ENCODE data around the gene BMP2K.
A peak's percentile ranks its signal among the peaks of the same experiment; 100 is the strongest.

BMP2K gene

DNA sequence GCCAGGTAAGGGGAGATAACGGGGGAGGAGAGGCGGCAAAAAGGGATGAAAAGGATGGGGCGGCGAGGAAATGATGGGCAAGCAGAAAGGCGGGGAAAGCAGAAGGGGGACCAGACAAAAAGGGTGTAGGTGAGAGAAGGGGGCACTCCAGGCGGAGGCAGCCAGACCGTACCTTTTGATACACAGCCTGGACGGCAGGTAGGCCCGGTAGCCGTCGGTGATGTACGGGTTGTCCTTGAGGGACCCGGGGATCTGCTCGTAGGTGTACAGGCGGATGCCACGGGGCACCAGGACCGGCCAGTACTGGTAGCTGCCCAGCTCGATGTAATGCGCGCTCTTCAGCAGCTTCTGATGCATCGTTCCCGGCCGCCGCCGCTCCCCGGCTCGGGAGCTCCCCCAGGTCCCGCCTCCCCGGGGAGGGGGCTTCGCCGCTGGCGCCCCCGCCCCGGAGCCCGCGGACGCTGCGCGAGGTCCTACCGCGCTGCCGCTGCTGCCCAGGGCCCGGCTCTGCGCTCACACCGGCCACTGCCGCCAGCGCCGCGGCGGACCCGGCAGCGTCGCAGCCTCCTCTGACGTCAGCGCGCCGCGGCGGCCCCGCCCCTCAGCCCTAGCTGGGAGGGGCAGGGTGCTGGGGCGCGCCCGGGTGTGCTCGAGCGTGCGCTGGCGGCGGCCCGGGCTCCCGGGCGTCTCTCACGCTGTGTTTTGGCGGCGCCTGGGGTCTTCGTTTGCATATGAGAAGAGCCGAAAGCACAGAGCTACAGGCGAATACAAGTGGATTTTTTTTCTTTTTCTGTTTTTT lies 162.9 kb downstream of the BMP2K start, which contains the start of gene PAQR3:
Gene PAQR3, minus strand, starts transcription at position 571 of the 799 bp plus-strand sequence. Its CDS starts 214 bp downstream, at position 357.
- DNase-seq: peak; percentile 90

DNA sequence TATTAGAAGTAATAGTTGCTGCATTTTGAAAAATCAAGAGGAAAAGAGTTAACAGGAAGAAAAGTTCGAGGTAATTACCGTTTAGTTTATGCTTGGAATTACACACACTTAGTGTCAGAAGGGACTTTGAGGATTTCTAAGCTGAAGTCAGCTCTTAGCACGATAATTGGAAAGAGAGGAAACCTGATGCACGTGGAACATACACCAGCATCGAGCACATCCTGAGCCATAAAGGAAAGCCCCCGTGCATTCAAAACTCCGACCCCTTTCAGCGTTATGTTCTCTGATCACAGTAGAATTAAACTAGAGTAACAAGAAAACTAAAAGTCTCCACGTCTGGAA lies 163.5 kb downstream of the BMP2K start:
- no peak for DNase-seq

DNA sequence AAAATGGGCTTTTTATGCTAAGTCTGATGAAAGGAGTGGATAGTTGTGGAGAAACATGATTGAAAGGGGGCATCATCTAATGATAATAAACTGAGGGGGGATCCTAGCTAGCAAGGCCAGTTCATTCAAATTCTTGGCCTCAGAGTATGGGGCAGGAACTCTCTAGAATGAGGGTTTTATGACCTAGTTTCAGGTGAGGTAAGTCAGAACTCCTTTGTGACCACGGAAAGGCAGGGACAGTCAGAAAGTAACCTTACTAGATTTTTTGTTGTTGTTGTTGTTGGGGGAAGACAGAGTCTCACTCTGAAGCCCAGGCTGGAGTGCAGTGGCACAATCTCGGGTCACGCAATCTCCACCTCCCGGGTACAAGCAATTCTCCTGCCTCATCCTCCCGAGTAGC lies 164.6 kb downstream of the BMP2K start:
- DNase-seq: no peak

DNA sequence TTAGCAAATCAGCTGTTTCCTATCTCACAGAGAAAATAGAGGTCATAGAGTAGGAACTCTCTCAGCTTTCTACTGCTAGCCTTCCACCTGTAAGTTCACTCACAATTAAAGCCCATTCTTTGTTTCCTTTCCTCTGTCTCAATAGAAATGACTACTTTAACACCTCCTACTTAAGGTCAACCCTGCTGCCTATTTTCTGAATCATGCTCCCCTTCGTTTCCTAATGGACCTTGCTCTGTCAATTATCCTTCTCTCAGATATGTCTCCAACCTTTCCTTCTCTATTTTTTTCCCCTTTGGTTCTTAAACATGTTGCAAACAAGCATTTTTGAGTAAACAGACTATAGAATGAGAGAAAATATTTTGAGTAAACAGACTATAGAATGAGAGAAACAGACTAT lies 168.2 kb downstream of the BMP2K start:
- no peak for DNase-seq

DNA sequence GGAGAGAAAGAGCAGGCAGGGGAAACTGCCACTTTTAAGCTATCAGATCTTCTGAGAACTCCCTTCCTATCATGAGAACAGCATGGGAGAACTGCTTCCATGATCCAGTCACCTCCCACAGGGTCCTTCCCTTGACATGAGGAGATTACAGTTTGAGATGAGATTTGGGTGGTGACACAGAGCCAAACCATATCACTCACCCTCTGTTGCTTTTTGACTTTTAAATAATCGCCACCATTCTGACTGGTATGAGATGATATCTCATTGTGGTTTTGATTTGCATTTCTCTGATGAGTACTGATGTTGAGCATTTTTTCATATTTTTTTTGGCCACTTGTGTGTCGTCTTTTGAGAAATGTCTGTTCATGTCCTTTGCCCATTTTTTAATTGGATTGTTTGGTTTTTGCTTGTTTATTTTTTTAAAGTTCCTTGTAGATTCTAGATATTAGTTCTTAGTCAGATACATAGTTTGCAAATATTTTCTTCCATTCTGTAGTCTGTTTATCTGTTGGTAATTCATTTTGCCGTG lies 169.6 kb downstream of the BMP2K start:
- DNase-seq: no peak

DNA sequence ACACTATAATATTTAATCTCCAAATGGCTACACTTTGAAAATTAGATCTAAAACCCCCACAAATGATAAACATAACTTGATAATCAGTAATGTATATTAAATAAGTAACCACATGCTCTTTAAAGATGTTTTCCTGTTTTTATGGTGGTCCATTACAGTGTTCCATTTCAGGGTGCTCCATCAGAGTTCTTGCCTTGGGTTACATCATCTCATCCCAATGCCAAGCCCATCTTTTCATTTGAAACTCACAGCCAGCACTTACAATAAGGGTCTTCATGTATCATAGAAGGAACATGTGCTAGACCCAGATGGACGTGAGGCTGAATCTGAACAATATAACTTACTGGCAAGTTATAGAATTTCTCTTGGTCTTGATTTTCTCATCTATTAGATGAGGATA lies 173.6 kb downstream of the BMP2K start:
- no peak for DNase-seq

DNA sequence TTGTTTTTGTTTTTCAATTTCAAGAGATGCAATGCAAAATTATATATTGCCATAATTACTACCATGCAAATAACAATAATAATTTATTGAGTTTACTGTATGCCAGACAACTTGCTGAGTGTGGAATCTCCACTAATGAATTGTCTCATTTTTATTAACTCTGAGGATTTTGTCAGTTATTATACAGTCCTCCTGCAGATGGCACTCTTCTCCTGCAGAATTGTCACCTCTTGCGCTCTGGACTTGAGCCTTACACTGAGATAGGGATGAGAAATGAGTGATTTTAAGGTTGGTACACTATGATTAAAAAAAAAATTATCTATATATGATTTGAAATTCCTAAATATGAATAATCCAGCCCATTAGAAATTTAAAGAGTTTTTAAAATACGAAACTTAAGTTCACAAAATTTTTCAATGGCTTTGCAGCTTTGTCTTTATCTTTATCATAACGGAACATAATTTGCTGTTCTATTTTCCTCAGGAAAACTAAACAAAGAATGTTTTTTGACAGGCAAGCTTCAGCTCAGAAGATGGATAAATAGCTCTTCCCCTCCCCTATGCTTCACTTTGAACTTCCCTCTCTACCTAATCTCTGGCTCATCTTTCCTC lies 175.8 kb downstream of the BMP2K start:
- DNase-seq: peak; percentile 80

DNA sequence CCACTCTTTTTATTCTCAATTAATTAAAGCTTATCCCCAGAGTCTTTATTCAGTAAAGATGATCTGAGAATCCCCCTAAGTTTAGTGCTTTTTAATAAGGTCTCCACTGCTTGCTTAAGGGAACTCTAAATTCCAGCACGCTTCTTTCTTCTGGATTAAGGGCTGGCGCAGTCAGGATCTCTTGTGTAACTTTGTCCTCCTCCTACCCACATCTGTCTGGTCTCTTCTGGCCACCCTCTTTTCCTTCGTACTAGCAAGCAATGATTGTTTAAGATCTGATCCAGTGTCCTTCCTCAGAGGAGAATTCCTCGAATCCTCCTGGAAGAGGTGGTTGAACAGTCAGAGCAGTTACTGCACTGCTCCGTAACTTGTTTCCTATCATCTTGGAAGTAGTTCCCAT lies 177.1 kb downstream of the BMP2K start:
- no peak for DNase-seq

DNA sequence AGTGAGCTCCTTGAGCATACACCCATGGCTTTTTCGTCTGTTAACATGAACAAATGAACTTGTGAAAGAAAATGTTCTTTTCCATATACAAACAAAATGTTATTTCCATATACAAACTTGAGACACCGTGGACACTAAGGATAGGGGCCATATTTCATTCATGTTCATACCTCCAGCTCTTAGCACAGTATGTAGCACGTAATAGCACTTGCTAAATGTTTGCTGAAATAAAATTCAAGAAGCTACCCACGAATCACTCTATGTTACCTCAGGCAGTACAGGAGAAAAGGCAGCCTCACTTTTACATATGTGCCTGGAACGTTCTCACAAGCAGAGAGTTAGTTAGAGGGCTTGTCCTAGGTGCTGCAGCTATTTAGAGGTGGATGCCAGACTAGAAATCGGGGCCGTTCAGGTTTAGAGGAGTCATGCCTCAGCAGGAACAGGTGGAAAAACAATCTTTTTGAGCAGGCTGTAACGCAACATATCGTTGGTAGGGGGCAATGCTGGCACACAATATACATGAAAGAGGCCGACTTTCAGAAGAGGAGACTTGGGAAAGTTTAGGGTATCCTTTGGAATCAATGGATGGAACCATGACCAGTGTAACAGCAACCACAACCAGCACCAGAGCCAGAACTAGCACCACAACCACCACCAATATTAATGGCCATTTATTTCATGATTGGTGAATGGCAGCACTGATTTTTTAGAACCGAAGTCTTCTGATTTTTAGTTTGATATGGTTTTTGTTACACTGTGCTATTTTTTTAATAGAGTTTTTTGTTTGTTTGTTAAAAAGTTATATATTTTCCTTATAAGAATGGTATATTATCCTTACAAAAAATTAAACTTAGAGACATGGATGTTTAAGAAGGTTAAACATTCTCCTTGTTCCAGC lies 177.9 kb downstream of the BMP2K start:
- DNase-seq: peak; percentile 62

DNA sequence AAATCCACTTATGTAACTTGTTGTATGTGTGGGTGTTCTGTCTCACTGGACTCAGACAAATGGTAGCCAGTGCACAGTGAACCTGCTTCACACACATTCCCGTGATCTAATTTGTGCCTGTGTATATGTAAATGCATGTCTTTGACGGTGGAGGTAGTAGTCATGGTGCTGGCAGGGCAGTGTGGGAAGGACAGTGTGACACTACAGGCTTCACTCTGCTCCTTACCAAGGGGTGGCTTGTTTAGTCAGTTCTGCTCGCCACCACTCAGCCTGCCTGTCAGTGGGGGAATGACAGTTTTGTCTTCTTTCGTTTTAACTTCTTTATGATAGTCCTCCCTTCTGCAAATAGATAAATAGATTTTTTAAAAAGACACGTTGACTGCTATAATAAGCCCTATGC lies 180.8 kb downstream of the BMP2K start:
- DNase-seq: no peak

DNA sequence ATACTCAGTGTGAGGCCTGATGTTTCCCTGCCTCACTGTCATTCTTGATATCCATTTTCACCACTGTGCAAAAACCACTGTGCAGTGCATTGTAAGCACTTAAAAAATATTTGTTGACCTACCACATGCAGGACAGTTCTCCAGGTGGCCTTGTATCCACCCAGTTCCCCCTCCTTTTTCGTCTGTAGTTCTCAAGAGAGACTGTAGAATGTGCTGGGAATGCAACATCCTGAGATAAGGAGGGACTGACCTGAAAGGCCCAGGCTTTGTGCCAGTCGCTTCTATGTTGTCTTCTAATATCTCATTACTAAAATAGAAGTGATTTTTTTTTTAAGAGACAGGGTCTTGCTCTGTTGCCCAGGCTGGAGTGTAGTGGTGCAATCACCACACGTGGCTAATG lies 184.8 kb downstream of the BMP2K start:
- DNase-seq: no peak

Data from hematopoietic multipotent progenitor cell treated with erythropoietin and hydrocortisone succinate and interleukin-3 and kit ligand, for 6 days (in vitro differentiated cells).